Myocyte (in vitro differentiated cells): Measurements from ENCODE around the gene SENP6. TPM values are rescaled to one million over a fixed set of nuclear protein-coding genes. Genes with fewer than 3 reads are reported as not detected.
"Not testable (repeated sequence)": the region's sequence is repeated elsewhere in the genome, so short reads cannot be mapped to it uniquely, and the experiment has no call there.

ENCODE experiments used
- DNase-seq: peaks from one replicate; pipeline ENCODE4 v3.0.0-alpha.2; 2012; ENCODE audit warnings: low read depth
- total RNA-seq: library from RNA; depleted of rRNA; stranded (reverse); fragments of >200 nt; gene quantifications from 2 replicates; pipeline ENCODE4 v1.2.3, GENCODE V29; 2014

The SENP6 gene
- total RNA-seq, 1 donor from 2014 or later, result 72.6 TPM

GRCh38 chr6:75642311-75642710 is 40.6 kb downstream of the SENP6 start:
- no peak for DNase-seq

GRCh38 chr6:75643173-75643572 is 41.5 kb downstream of the SENP6 start:
- no peak for DNase-seq

DNA sequence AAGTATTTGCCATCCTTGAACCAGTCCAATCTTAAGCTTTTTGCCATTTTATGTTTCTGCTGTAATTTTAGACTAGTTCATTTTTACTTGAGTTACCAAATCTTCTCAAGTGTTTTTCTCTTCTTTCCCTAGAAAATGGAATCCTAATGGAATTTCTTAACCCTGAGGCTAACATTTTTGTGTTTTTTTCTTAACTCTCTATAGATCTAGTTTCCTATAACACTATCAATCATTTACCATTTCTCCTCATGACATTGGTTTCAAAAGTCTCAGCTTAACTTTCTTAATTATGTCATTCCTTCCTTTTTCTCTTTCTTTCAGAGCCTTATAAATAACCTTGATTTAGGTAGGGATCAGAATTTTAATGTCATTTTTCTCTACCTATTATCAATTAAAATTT is 54.8 kb downstream of the SENP6 start:
- DNase-seq, result no peak

- DNase-seq, result no peak
Observed at GRCh38 chr6:75657327-75657726, 55.6 kb downstream of the SENP6 start.

GRCh38 chr6:75666592-75666991 is 64.9 kb downstream of the SENP6 start:
- DNase-seq, result no peak

GRCh38 chr6:75673884-75674283 is 72.2 kb downstream of the SENP6 start:
- no peak for DNase-seq

- no peak for DNase-seq
Observed at GRCh38 chr6:75676377-75676776, 74.7 kb downstream of the SENP6 start.

DNA sequence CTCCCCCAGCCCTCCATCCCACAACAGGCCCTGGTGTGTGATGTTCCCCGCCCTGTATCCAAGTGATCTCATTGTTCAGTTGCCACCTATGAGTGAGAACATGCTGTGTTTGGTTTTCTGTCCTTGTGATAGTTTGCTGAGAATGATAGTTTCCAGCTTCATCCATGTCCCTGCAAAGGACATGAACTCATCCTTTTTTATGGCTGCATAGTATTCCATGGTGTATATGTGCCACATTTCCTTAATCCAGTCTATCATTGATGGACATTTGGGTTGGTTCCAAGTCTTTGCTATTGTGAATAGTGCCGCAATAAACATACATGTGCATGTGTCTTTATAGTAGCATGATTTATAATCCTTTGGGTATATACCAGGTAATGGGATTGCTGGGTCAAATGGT is 80.9 kb downstream of the SENP6 start:
- not testable (repeated sequence) for DNase-seq

DNA sequence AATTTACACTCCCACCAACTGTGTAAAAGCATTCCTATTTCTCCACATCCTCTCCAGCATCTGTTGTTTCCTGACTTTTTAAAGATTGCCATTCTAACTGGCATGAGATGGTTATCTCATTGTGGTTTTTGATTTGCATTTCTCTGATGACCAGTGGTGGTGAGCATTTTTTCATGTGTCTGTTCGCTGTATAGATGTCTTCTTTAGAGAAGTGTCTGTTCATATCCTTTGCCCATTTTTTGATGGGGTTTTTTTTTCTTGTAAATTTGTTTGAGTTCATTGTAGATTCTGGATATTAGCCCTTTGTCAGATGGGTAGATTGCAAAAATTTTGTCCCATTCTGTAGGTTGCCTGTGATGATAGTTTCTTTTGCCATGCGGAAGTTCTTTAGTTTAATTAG is 81.3 kb downstream of the SENP6 start:
- not testable (repeated sequence) for DNase-seq

GRCh38 chr6:75687535-75687934 is 85.9 kb downstream of the SENP6 start:
- DNase-seq, result not testable (repeated sequence)

DNA sequence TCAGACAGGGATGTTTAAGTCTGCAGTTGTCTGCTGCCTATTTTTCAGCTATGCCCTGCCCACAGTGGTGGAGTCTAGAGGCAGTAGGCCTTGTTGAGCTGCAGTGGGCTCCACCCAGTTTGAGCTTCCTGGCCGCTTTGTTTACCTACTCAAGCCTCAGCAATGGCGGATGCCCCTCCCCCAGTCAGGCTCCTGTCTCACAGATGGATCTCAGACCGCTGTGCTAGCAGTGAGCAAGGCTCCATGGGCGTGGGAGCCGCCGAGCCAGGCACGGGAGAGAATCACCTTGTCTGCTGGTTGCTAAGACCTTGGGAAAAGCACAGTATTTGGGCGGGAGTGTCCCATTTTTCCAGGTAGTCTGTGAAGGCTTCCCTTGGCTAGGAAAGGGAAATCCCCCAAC is 86.3 kb downstream of the SENP6 start:
- DNase-seq, result not testable (repeated sequence)

GRCh38 chr6:75689576-75689975 is 87.9 kb downstream of the SENP6 start:
- DNase-seq, result no peak

DNA sequence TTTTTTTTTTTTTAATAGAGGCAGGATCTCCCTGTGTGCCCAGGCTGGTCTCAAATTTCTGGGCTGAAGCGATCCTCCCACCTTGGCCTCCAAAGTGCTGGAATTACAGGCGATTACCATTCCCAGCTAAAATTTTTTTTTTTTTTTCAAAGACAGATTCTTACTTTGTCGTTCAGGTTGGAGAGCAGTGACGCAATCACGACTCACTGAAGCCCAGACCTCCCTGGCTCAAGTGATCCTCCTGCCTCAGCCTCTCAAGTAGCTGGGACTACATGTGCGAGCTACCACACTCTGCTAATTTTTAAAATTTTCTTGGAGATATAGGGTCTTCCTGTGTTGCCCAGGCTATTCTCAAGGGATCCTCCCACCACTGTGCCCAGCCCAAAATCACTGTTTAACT is 89.3 kb downstream of the SENP6 start:
- DNase-seq, result no peak

DNA sequence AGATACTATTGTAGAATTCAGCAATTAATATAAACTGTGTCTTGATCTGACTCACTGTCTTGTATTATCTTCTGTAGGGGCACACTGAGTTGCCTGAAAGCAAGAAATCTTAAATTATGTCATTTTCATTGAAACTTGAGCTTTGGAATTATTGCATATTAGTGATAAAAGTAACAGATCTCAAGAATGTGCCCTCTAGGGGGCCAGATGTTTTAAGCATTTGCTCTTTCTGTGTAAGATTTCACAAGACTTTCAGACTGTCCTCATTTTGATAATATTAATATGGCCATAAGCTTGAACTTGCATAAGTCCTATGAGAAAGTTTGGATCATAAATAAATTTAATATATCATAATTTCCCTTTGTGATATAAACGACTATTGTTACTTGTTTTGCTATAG is 91.9 kb downstream of the SENP6 start:
- no peak for DNase-seq

DNA sequence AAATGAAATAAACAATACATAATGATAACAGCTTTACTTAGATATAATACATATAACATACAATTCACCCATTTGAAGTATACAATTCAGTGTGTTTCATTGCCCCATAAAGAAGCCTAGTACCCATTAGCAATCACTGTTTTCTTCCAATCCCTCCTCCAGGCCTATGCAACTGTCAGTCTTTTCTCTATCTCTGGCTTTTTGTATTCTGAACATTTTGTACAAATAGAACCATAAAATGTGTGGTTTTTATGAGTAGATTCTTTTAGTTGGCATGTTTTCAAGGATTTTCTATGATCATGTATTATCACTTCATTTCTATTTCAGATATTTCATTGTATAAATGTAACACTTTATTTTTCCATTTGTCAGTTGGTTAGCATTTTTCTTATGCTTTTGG is 92.7 kb downstream of the SENP6 start:
- no peak for DNase-seq

- not testable (repeated sequence) for DNase-seq
Observed at GRCh38 chr6:75708334-75708733, 106.7 kb downstream of the SENP6 start.

GRCh38 chr6:75711173-75711572 is 109.5 kb downstream of the SENP6 start:
- peak; percentile 4 for DNase-seq

DNA sequence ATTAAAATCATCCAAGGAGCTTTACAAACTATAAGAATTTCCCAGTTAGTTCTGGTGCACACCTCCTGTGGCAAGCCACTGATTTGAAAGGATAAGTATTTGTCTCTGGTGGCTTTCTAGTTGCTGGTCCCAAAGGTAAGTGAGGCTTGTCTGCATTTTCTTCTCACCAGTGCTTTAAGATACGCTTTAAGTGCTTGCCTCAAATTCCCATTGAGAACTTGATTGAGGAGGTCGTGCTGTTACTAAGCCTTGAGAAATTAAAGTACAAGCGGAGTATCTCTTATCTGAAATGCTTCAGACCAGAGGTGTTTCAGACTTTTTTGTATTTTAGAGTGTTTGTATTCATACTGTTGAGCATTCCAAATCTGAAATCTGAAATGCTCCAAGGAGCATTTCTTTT is 117.5 kb downstream of the SENP6 start:
- no peak for DNase-seq

- no peak for DNase-seq
Observed at GRCh38 chr6:75723382-75723781, 121.7 kb downstream of the SENP6 start.

- no peak for DNase-seq
Observed at GRCh38 chr6:75727206-75727605, 125.5 kb downstream of the SENP6 start.

DNA sequence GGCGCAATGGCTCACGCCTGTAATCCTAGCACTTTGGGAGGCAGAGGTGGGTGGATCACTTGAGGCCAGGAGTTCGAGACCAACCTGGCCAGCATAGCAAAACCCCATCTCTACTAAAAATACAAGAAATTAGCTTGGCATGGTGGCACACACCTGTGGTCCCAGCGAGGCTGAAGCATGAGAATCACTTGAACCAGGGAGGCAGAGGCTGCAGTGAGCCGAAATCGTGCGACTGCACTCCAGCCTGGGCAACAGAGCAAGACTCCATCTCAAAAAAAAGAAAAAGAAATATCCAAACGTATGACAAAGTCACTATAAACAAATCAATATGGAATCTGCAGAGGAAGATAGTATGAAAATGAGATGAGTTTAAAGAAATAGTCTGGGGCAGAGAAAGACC is 129.3 kb downstream of the SENP6 start:
- DNase-seq, result not testable (repeated sequence)

DNA sequence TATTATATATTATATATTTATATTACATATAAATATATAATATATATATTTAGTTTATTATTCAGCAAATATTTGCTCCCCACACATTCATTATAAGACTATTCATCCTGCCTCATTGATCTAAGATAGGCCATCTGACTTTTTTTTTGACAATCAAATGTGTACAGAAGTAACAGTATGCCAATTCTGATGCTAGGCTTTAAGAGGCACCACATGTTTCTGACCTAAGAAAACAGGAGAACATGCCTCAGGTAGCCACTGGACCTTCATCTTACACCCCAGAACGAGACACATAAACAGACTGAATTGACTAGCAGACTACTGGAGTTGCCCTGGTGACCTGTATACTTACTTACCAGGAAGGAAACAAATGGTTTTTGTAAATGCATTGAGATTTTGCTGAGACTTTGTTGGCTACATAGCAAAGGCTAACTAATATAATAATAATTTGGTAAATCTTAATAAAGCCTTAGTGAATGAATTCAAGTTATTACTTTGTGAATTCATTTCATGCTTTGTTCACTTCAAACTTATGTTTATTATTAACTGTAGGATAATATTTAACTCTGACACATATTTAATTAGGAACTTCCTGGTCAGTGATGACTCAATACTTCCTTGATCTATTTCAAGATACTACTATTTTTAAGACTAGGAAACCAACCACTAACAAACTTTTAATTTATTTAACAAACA is 134.0 kb downstream of the SENP6 start:
- DNase-seq, result peak; percentile 27

GRCh38 chr6:75743971-75744370 is 142.3 kb downstream of the SENP6 start:
- DNase-seq, result no peak

DNA sequence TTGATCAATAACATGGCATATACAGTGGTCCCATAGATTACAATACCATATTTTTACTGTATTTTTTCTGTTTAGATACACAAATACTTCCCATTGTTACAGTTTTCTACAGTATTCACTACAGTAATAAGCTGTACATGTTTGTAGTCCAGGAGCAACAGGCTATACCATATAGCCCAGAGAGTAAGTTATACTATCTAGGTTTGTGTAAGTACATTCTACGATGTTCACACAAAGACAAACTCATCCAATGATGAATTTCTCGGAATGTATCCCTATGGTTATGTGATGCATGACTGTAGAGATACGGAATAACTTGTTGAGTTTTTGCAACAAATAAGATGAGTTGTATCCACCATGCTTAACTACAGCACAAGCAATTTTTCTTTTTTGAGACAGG is 143.7 kb downstream of the SENP6 start:
- no peak for DNase-seq
